ENCODE measurements around the gene ALB.

Gene ALB

DNA sequence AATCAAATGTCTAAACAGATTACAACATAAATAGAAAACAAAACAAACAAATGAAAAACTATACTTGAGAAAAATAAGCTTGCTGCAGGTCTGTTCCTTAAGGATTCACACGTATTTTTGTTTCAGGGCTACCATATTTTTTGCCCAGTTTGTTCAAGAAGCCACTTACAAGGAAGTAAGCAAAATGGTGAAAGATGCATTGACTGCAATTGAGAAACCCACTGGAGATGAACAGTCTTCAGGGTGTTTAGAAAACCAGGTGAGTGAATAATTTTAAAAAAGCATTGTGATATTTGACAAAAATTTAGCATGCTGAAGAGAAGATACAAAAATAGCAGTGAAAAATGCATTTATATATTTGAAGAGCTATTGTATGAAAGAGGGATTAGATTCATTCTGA, 34.0 kb downstream of the ALB start:
- peaks cover 7% of the 10 kb centered on the region for H3K27me3 ChIP-seq (ENCODE audit: insufficient read depth, poor library complexity, severe bottlenecking)
- no peak overlapping the region for H3K27ac ChIP-seq (replicated peaks)
- no peak overlapping the region for H3K4me3 ChIP-seq (replicated peaks; ENCODE audit: insufficient read depth, low read length)
- no peak for DNase-seq (ENCODE audit: low read depth in 1 of 2, low spot score in 1 of 2)
- TF ChIP-seq POLR2AphosphoS5 (IDR thresholded peaks at IDR 0.05; ENCODE audit: low read depth) (no peak), GABPA (IDR thresholded peaks at IDR 0.05; ENCODE audit: low read depth) (no peak), SPI1 (IDR thresholded peaks at IDR 0.05; ENCODE audit: borderline replicate concordance, low read depth) (no peak), CTCF (IDR thresholded peaks at IDR 0.05; ENCODE audit: insufficient read depth, low read length) (no peak)
- TF ChIP-seq, protein P1, sequence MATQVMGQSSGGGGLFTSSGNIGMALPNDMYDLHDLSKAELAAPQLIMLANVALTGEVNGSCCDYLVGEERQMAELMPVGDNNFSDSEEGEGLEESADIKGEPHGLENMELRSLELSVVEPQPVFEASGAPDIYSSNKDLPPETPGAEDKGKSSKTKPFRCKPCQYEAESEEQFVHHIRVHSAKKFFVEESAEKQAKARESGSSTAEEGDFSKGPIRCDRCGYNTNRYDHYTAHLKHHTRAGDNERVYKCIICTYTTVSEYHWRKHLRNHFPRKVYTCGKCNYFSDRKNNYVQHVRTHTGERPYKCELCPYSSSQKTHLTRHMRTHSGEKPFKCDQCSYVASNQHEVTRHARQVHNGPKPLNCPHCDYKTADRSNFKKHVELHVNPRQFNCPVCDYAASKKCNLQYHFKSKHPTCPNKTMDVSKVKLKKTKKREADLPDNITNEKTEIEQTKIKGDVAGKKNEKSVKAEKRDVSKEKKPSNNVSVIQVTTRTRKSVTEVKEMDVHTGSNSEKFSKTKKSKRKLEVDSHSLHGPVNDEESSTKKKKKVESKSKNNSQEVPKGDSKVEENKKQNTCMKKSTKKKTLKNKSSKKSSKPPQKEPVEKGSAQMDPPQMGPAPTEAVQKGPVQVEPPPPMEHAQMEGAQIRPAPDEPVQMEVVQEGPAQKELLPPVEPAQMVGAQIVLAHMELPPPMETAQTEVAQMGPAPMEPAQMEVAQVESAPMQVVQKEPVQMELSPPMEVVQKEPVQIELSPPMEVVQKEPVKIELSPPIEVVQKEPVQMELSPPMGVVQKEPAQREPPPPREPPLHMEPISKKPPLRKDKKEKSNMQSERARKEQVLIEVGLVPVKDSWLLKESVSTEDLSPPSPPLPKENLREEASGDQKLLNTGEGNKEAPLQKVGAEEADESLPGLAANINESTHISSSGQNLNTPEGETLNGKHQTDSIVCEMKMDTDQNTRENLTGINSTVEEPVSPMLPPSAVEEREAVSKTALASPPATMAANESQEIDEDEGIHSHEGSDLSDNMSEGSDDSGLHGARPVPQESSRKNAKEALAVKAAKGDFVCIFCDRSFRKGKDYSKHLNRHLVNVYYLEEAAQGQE (IDR thresholded peaks at IDR 0.05; ENCODE audit: insufficient replicate concordance, low read depth) = no peak

GRCh38 chr4:73438582-73439215, 34.6 kb downstream of the ALB start:
- Histone ChIP-seq H3K4me3 (replicated peaks; ENCODE audit: insufficient read depth, low read length) (no peak overlapping the region), H3K27ac (replicated peaks) (no peak overlapping the region), H3K27me3 (ENCODE audit: insufficient read depth, poor library complexity, severe bottlenecking) (peaks cover 9% of the 10 kb centered on the region)
- DNase-seq (ENCODE audit: low read depth in 1 of 2, low spot score in 1 of 2) = no peak
- no peak for TF ChIP-seq SPI1 (IDR thresholded peaks at IDR 0.05; ENCODE audit: borderline replicate concordance, low read depth)

DNA sequence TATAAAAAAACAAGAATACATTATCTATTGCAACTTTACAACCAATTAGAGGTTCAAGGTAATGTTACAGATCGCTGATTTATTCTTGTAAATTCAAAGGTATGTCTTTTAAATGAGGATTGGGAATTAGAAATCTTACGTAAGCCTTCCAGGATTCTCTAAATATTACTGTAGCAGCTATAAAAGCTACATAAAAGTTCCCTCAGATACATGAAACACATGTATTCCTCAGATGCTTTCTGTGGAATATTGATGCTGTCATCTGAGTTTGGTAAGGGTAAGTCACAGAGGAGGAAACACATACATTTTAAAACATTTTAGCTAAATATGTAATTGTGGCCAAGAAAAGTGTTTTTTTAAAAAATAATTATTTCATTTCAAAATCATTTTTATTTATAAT, 35.4 kb downstream of the ALB start:
- peaks cover 9% of the 10 kb centered on the region for H3K27me3 ChIP-seq (ENCODE audit: insufficient read depth, poor library complexity, severe bottlenecking)
- no peak for DNase-seq (ENCODE audit: low read depth in 1 of 2, low spot score in 1 of 2)
- H3K27ac ChIP-seq (replicated peaks) = no peak overlapping the region
- TF ChIP-seq, protein P1 (IDR thresholded peaks at IDR 0.05; ENCODE audit: insufficient replicate concordance, low read depth) = no peak
- TF ChIP-seq CTCF (IDR thresholded peaks at IDR 0.05; ENCODE audit: insufficient read depth, low read length) (no peak), GABPA (IDR thresholded peaks at IDR 0.05; ENCODE audit: low read depth) (no peak), POLR2AphosphoS5 (IDR thresholded peaks at IDR 0.05; ENCODE audit: low read depth) (no peak), SPI1 (IDR thresholded peaks at IDR 0.05; ENCODE audit: borderline replicate concordance, low read depth) (no peak)
- no peak overlapping the region for H3K4me3 ChIP-seq (replicated peaks; ENCODE audit: insufficient read depth, low read length)

GRCh38 chr4:73439991-73440390, 35.9 kb downstream of the ALB start:
- no peak for TF ChIP-seq CTCF (IDR thresholded peaks at IDR 0.05; ENCODE audit: insufficient read depth, low read length)
- TF ChIP-seq GABPA (IDR thresholded peaks at IDR 0.05; ENCODE audit: low read depth) = no peak
- TF ChIP-seq SPI1 (IDR thresholded peaks at IDR 0.05; ENCODE audit: borderline replicate concordance, low read depth) = no peak
- no peak for TF ChIP-seq POLR2AphosphoS5 (IDR thresholded peaks at IDR 0.05; ENCODE audit: low read depth)
- TF ChIP-seq, protein P1 (IDR thresholded peaks at IDR 0.05; ENCODE audit: insufficient replicate concordance, low read depth) = no peak
- DNase-seq (ENCODE audit: low read depth in 1 of 2, low spot score in 1 of 2) = no peak
- H3K4me3 ChIP-seq (replicated peaks; ENCODE audit: insufficient read depth, low read length) = no peak overlapping the region
- H3K27ac ChIP-seq (replicated peaks) = no peak overlapping the region
- peaks cover 12% of the 10 kb centered on the region for H3K27me3 ChIP-seq (ENCODE audit: insufficient read depth, poor library complexity, severe bottlenecking)

All from HL-60 (cell line).